ENCODE results near the gene AUH.

AUH gene

DNA sequence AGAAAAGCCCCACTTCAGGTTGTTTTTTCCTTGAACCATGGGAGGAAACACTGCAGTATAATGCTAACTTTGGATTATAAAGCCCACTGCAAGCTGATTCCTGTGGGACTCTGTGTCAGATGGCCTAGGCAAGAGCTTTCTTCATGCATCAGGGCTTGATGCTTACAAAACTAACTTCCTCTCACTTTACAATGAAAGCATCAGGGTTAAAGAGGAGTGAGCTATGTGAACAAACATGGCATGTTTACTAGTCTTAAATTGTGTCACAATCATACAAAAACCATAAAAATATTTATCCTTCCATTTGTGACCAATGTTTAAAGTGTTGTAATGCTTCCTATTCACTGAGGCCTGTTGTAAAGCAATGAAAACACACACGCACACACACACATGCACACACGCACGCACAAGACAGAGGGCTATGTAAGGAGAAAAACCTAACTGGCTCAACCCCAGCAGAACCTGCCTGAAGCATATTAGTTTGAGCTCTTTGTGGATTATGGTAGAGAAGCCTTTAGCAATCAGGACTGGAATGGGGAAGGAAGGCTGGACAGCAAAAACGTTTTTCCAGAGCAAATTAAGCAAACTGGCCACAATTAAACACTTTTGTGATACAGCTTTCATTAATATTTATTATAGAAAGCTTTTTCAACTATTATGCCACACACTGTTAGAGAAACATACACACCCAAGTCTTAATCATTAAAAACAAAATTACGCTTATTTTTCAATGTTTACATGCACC is 122.2 kb downstream of the AUH start:
- Histone ChIP-seq H3K4me1 (ENCODE audit: control insufficient read depth, low read depth, low read length) (no peaks in the 10 kb centered on the region), H3K27me3 (ENCODE audit: control insufficient read depth, insufficient read depth, low read length) (no peaks in the 10 kb centered on the region), H3K9ac (ENCODE audit: low read length) (no peak overlapping the region), H3K9me3 (ENCODE audit: control insufficient read depth, low read depth, low read length) (no peaks in the 10 kb centered on the region), H3K4me3 (ENCODE audit: low read length) (no peak overlapping the region), H3K36me3 (ENCODE audit: control insufficient read depth, low read depth, low read length) (no peaks in the 10 kb centered on the region), H3K27ac (ENCODE audit: low read length) (no peak overlapping the region)

DNA sequence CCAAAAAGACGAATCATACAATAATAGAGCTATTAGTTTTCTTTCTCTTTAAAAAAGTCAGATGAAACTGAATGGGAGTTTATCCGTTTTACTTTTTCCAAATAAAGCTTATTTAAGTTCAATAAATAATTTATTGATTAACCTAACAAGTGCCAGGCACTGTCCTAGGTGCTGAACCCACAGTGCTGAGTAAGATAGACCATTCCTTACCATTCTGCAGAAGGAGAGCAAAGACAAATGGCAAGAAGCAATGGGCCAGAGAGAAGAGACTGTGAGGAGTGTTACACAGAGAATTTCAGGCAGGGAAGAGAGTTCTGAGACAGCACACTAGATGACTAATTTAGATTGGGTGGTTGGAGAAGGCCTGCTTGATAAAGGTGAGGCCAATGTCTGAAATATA is 127.2 kb downstream of the AUH start:
- H3K27ac ChIP-seq (ENCODE audit: low read length): no peak overlapping the region
- no peaks in the 10 kb centered on the region for H3K9me3 ChIP-seq (ENCODE audit: control insufficient read depth, low read depth, low read length)
- H3K9ac ChIP-seq (ENCODE audit: low read length): no peak overlapping the region
- no peaks in the 10 kb centered on the region for H3K4me1 ChIP-seq (ENCODE audit: control insufficient read depth, low read depth, low read length)
- H3K4me3 ChIP-seq (ENCODE audit: low read length): no peak overlapping the region
- H3K27me3 ChIP-seq (ENCODE audit: control insufficient read depth, insufficient read depth, low read length): no peaks in the 10 kb centered on the region
- H3K36me3 ChIP-seq (ENCODE audit: control insufficient read depth, low read depth, low read length): no peaks in the 10 kb centered on the region

GRCh38 chr9:91231619-91232018 is 130.1 kb downstream of the AUH start:
- Histone ChIP-seq H3K36me3 (ENCODE audit: control insufficient read depth, low read depth, low read length) (no peaks in the 10 kb centered on the region), H3K9ac (ENCODE audit: low read length) (no peak overlapping the region), H3K27ac (ENCODE audit: low read length) (no peak overlapping the region), H3K9me3 (ENCODE audit: control insufficient read depth, low read depth, low read length) (no peaks in the 10 kb centered on the region), H3K4me3 (ENCODE audit: low read length) (no peak overlapping the region), H3K4me1 (ENCODE audit: control insufficient read depth, low read depth, low read length) (no peaks in the 10 kb centered on the region), H3K27me3 (ENCODE audit: control insufficient read depth, insufficient read depth, low read length) (no peaks in the 10 kb centered on the region)

DNA sequence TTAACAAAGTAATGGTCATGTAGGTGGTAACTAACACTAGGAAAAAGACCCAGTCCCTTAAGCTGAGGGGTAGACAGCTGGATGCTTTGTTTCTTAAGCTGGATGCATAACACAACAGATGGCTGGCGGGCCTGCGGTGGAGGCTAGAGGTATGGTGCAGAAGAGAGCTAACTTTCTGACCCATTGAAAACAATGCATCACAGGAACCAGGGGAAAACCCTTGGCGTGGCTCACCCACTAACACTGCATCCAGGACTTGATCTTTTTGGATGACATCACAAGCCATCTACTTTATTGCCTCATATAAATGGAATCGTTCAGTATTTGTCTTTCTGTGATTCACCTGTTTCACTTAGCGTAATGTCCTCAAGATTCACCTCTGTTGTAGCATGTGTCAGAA is 138.7 kb downstream of the AUH start:
- no peak overlapping the region for H3K4me3 ChIP-seq (ENCODE audit: low read length)
- H3K9ac ChIP-seq (ENCODE audit: low read length): no peak overlapping the region
- H3K4me1 ChIP-seq (ENCODE audit: control insufficient read depth, low read depth, low read length): no peaks in the 10 kb centered on the region
- peaks cover 11% of the 10 kb centered on the region for H3K36me3 ChIP-seq (ENCODE audit: control insufficient read depth, low read depth, low read length)
- no peaks in the 10 kb centered on the region for H3K9me3 ChIP-seq (ENCODE audit: control insufficient read depth, low read depth, low read length)
- H3K27ac ChIP-seq (ENCODE audit: low read length): no peak overlapping the region
- H3K27me3 ChIP-seq (ENCODE audit: control insufficient read depth, insufficient read depth, low read length): no peaks in the 10 kb centered on the region

GRCh38 chr9:91222457-91222856 is 139.3 kb downstream of the AUH start:
- Histone ChIP-seq H3K27ac (ENCODE audit: low read length) (no peak overlapping the region), H3K9me3 (ENCODE audit: control insufficient read depth, low read depth, low read length) (no peaks in the 10 kb centered on the region), H3K27me3 (ENCODE audit: control insufficient read depth, insufficient read depth, low read length) (no peaks in the 10 kb centered on the region), H3K4me3 (ENCODE audit: low read length) (no peak overlapping the region), H3K9ac (ENCODE audit: low read length) (no peak overlapping the region), H3K4me1 (ENCODE audit: control insufficient read depth, low read depth, low read length) (peaks cover 5% of the 10 kb centered on the region), H3K36me3 (ENCODE audit: control insufficient read depth, low read depth, low read length) (peaks cover 11% of the 10 kb centered on the region)

- no peak overlapping the region for H3K9ac ChIP-seq (ENCODE audit: low read length)
- H3K4me1 ChIP-seq (ENCODE audit: control insufficient read depth, low read depth, low read length): peaks cover 13% of the 10 kb centered on the region
- H3K4me3 ChIP-seq (ENCODE audit: low read length): no peak overlapping the region
- H3K27ac ChIP-seq (ENCODE audit: low read length): no peak overlapping the region
- no peaks in the 10 kb centered on the region for H3K27me3 ChIP-seq (ENCODE audit: control insufficient read depth, insufficient read depth, low read length)
- H3K36me3 ChIP-seq (ENCODE audit: control insufficient read depth, low read depth, low read length): peaks cover 11% of the 10 kb centered on the region
- H3K9me3 ChIP-seq (ENCODE audit: control insufficient read depth, low read depth, low read length): no peaks in the 10 kb centered on the region
These were observed 140.4 kb downstream of the AUH start for GRCh38 chr9:91221332-91221731.

GRCh38 chr9:91220491-91221135 is 141.1 kb downstream of the AUH start:
- H3K9me3 ChIP-seq (ENCODE audit: control insufficient read depth, low read depth, low read length): no peaks in the 10 kb centered on the region
- peaks cover 11% of the 10 kb centered on the region for H3K36me3 ChIP-seq (ENCODE audit: control insufficient read depth, low read depth, low read length)
- H3K27me3 ChIP-seq (ENCODE audit: control insufficient read depth, insufficient read depth, low read length): no peaks in the 10 kb centered on the region
- H3K4me1 ChIP-seq (ENCODE audit: control insufficient read depth, low read depth, low read length): peaks cover 13% of the 10 kb centered on the region
- no peak overlapping the region for H3K4me3 ChIP-seq (ENCODE audit: low read length)
- no peak overlapping the region for H3K9ac ChIP-seq (ENCODE audit: low read length)
- H3K27ac ChIP-seq (ENCODE audit: low read length): no peak overlapping the region

DNA sequence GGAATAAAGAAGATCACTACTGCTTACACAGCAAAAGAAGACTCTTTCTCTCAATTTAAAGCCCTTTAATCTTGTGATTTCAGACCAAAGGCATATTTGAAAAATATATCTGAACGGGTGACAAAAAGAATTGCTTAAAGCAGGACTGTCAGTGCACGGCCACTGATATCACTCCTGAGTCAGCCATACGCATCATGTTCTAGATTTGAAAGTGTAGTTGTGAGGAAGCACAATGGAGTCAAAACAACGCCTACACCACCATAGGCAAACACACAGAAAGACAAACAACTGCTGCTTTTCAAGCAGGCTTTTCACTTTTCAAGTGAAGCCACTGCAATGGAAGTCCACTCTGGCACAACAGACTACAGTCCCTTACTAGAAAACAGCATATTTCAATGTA is 141.7 kb downstream of the AUH start:
- H3K27ac ChIP-seq (ENCODE audit: low read length): no peak overlapping the region
- H3K9ac ChIP-seq (ENCODE audit: low read length): no peak overlapping the region
- H3K27me3 ChIP-seq (ENCODE audit: control insufficient read depth, insufficient read depth, low read length): no peaks in the 10 kb centered on the region
- H3K4me3 ChIP-seq (ENCODE audit: low read length): no peak overlapping the region
- H3K4me1 ChIP-seq (ENCODE audit: control insufficient read depth, low read depth, low read length): peaks cover 13% of the 10 kb centered on the region
- H3K36me3 ChIP-seq (ENCODE audit: control insufficient read depth, low read depth, low read length): peaks cover 11% of the 10 kb centered on the region
- no peaks in the 10 kb centered on the region for H3K9me3 ChIP-seq (ENCODE audit: control insufficient read depth, low read depth, low read length)

- no peaks in the 10 kb centered on the region for H3K27me3 ChIP-seq (ENCODE audit: control insufficient read depth, insufficient read depth, low read length)
- no peak overlapping the region for H3K4me3 ChIP-seq (ENCODE audit: low read length)
- peaks cover 13% of the 10 kb centered on the region for H3K4me1 ChIP-seq (ENCODE audit: control insufficient read depth, low read depth, low read length)
- no peak overlapping the region for H3K9ac ChIP-seq (ENCODE audit: low read length)
- H3K36me3 ChIP-seq (ENCODE audit: control insufficient read depth, low read depth, low read length): peaks cover 11% of the 10 kb centered on the region
- no peak overlapping the region for H3K27ac ChIP-seq (ENCODE audit: low read length)
- no peaks in the 10 kb centered on the region for H3K9me3 ChIP-seq (ENCODE audit: control insufficient read depth, low read depth, low read length)
These were observed 142.2 kb downstream of the AUH start for GRCh38 chr9:91219557-91219956.

- H3K36me3 ChIP-seq (ENCODE audit: control insufficient read depth, low read depth, low read length): peaks cover 11% of the 10 kb centered on the region
These were observed 144.3 kb downstream of the AUH start for GRCh38 chr9:91217388-91217787.

GRCh38 chr9:91214867-91215266 is 146.9 kb downstream of the AUH start:
- no peak overlapping the region for H3K4me3 ChIP-seq (ENCODE audit: low read length)
- H3K9me3 ChIP-seq (ENCODE audit: control insufficient read depth, low read depth, low read length): no peaks in the 10 kb centered on the region
- H3K36me3 ChIP-seq (ENCODE audit: control insufficient read depth, low read depth, low read length): peaks cover 4% of the 10 kb centered on the region
- H3K27ac ChIP-seq (ENCODE audit: low read length): no peak overlapping the region
- H3K9ac ChIP-seq (ENCODE audit: low read length): no peak overlapping the region
- H3K4me1 ChIP-seq (ENCODE audit: control insufficient read depth, low read depth, low read length): peaks cover 13% of the 10 kb centered on the region
- H3K27me3 ChIP-seq (ENCODE audit: control insufficient read depth, insufficient read depth, low read length): no peaks in the 10 kb centered on the region

More at GRCh38 chr9:91217388-91217787, 144.3 kb downstream of the AUH start:
- Histone ChIP-seq H3K9me3 (ENCODE audit: control insufficient read depth, low read depth, low read length) (no peaks in the 10 kb centered on the region), H3K27ac (ENCODE audit: low read length) (no peak overlapping the region), H3K4me1 (ENCODE audit: control insufficient read depth, low read depth, low read length) (peaks cover 13% of the 10 kb centered on the region), H3K27me3 (ENCODE audit: control insufficient read depth, insufficient read depth, low read length) (no peaks in the 10 kb centered on the region), H3K9ac (ENCODE audit: low read length) (no peak overlapping the region), H3K4me3 (ENCODE audit: low read length) (no peak overlapping the region)

- no peak overlapping the region for H3K27ac ChIP-seq (ENCODE audit: low read length)
- no peaks in the 10 kb centered on the region for H3K36me3 ChIP-seq (ENCODE audit: control insufficient read depth, low read depth, low read length)
- H3K9me3 ChIP-seq (ENCODE audit: control insufficient read depth, low read depth, low read length): no peaks in the 10 kb centered on the region
- H3K9ac ChIP-seq (ENCODE audit: low read length): no peak overlapping the region
- no peak overlapping the region for H3K4me3 ChIP-seq (ENCODE audit: low read length)
- no peaks in the 10 kb centered on the region for H3K27me3 ChIP-seq (ENCODE audit: control insufficient read depth, insufficient read depth, low read length)
- peaks cover 13% of the 10 kb centered on the region for H3K4me1 ChIP-seq (ENCODE audit: control insufficient read depth, low read depth, low read length)
These were observed 147.6 kb downstream of the AUH start for GRCh38 chr9:91214086-91214485.

Measured in iPS-18a (cell line).